GM12878 (cell line): Measurements from ENCODE around the gene TRANK1. TPM values are rescaled to one million over a fixed set of nuclear protein-coding genes. Genes with fewer than 3 reads are reported as not detected.

Experiments used
- ATAC-seq: fragments of 200-7000 bp; cut with Tn5 transposase; 3 replicates; pipeline ENCODE4 v1.9.1; 2020; ENCODE audit warnings: mild to moderate bottlenecking, moderate library complexity
- BruUV-seq: library from RNA; stranded (reverse); fragments of 400-500 nt; replicated peaks from 2 replicates; lab custom pipeline; 2021; lab: Mats Ljungman, UMichigan
- CTCF ChIA-PET: fragments of 300-600 bp; sonication (Branson Sonifier 250); formaldehyde crosslinking; extraction: SDS; loops from one replicate; lab custom pipeline; 2021; ENCODE audit warnings: inconsistent platforms; lab: Yijun Ruan, JAX
- POLR2A ChIA-PET: fragments of 350-600 bp; formaldehyde crosslinking; extraction: SDS; loops from one replicate; lab custom pipeline; 2021; ENCODE audit warnings: inconsistent platforms; lab: Charles Lee
- RAD21 ChIA-PET: fragments of 300-600 bp; sonication (Branson Sonifier 250); formaldehyde crosslinking; loops from one replicate; lab custom pipeline; 2023; ENCODE audit warnings: antibody characterized with exemption; ENCODE audit not compliant: unreplicated experiment; lab: Charles Lee
- SMC1A ChIA-PET: fragments of 300-600 bp; sonication (Branson Sonifier 250); formaldehyde crosslinking; loops from one replicate; lab custom pipeline; 2023; ENCODE audit not compliant: unreplicated experiment, uncharacterized antibody; lab: Charles Lee
- DNase-seq: peaks from one replicate; pipeline ENCODE4 v3.0.0-alpha.2; 2011; ENCODE audit warnings: low read depth, low spot score
- FAIRE-seq: peaks from 3 replicates; lab custom pipeline; 2011; peaks lifted over from hg19 to GRCh38; lab: Jason Lieb, UNC
- H2AFZ ChIP-seq: 2 replicates; pipeline ENCODE4 v1.6.0; 2011; ENCODE audit warnings: low read depth, low read length, control low read depth; ENCODE audit not compliant: control insufficient read depth
- H3K27ac ChIP-seq: 2 replicates; pipeline ENCODE4 v1.5.1; 2011; ENCODE audit warnings: control low read depth; ENCODE audit not compliant: control insufficient read depth, insufficient read depth
- H3K27me3 ChIP-seq, 2 experiments: replicated peaks in 1 of 2; 2 replicates each; pipeline versions ENCODE4 v1.6.0 to v1.6.1; 2011; ENCODE audit warnings: low read length in 1 of 2; ENCODE audit not compliant: control insufficient read depth in 2 of 2, insufficient read depth in 2 of 2
- H3K36me3 ChIP-seq, 2 experiments: 2 replicates each; pipeline ENCODE4 v1.5.1; 2011; ENCODE audit warnings: low read length in 1 of 2; ENCODE audit not compliant: control insufficient read depth in 2 of 2, insufficient read depth in 2 of 2
- H3K4me1 ChIP-seq: 2 replicates; pipeline ENCODE4 v1.6.1; 2011; ENCODE audit warnings: mild to moderate bottlenecking, low read length, moderate library complexity, mixed read lengths; ENCODE audit not compliant: control insufficient read depth, insufficient read depth
- H3K4me2 ChIP-seq: 2 replicates; pipeline ENCODE4 v1.6.0; 2011; ENCODE audit warnings: control low read depth; ENCODE audit not compliant: control insufficient read depth, insufficient read depth
- H3K4me3 ChIP-seq: fragments of 200-600 bp; sonication (generic); 2 replicates; pipeline ENCODE4 v1.5.1; 2016
- H3K79me2 ChIP-seq: 2 replicates; pipeline ENCODE4 v1.6.0; 2011; ENCODE audit warnings: low read length; ENCODE audit not compliant: control insufficient read depth, insufficient read depth
- H3K9ac ChIP-seq: 2 replicates; pipeline ENCODE4 v1.8.0; 2011; ENCODE audit warnings: low read length, control low read depth, mixed read lengths; ENCODE audit not compliant: control insufficient read depth, insufficient read depth
- H3K9me3 ChIP-seq: replicated peaks from 3 replicates; pipeline ENCODE4 v1.5.1; 2011; ENCODE audit warnings: mild to moderate bottlenecking, low read length; ENCODE audit not compliant: control insufficient read depth, insufficient read depth
- H4K20me1 ChIP-seq: 2 replicates; pipeline ENCODE4 v1.6.0; 2011; ENCODE audit not compliant: control insufficient read depth, insufficient read depth
- BHLHE40 ChIP-seq, 2 experiments: fragments of 450-650 bp in 1 of 2; IDR thresholded peaks; 2 replicates each; pipeline ENCODE4 v1.6.1; 2011 to 2017; ENCODE audit warnings: low read depth in 2 of 2, borderline replicate concordance in 1 of 2, improper control_type of control experiment in 1 of 2, low read length in 1 of 2, mild to moderate bottlenecking in 1 of 2
- CREM ChIP-seq: IDR thresholded peaks from 2 replicates; pipeline ENCODE4 v1.6.1; 2014; ENCODE audit warnings: antibody characterized with exemption, low read depth
- ETV6 ChIP-seq, 2 experiments: fragments of 450-650 bp in 1 of 2; IDR thresholded peaks in 1 of 2; conservative IDR thresholded peaks in 1 of 2; 2 replicates each; pipeline ENCODE4 v1.6.1; 2014; ENCODE audit warnings: antibody characterized with exemption in 1 of 2, borderline replicate concordance in 1 of 2, low read depth in 1 of 2, mild to moderate bottlenecking in 1 of 2, moderate library complexity in 1 of 2
- IKZF1 ChIP-seq: fragments of 450-650 bp; conservative IDR thresholded peaks from 2 replicates; pipeline ENCODE4 v1.6.1; 2017; ENCODE audit warnings: antibody characterized with exemption, mild to moderate bottlenecking
- IKZF2 ChIP-seq, 2 experiments: fragments of 450-650 bp; IDR thresholded peaks; 2 replicates each; pipeline ENCODE4 v1.6.1; 2017; ENCODE audit warnings: mild to moderate bottlenecking in 2 of 2, moderate library complexity in 2 of 2
- JUND ChIP-seq: IDR thresholded peaks from 2 replicates; pipeline ENCODE4 v1.6.1; 2012; ENCODE audit warnings: low read depth, mild to moderate bottlenecking, low read length, improper control_type of control experiment, moderate library complexity
- KLF5 ChIP-seq: fragments of 450-650 bp; IDR thresholded peaks from 2 replicates; pipeline ENCODE4 v1.6.1; 2014; ENCODE audit warnings: mild to moderate bottlenecking; ENCODE audit not compliant: partially characterized antibody
- MEF2B ChIP-seq: fragments of 450-650 bp; IDR thresholded peaks from 2 replicates; pipeline ENCODE4 v1.6.1; 2018; ENCODE audit warnings: mild to moderate bottlenecking, moderate library complexity; ENCODE audit not compliant: partially characterized antibody, poor library complexity, severe bottlenecking
- MXI1 ChIP-seq: fragments of 150-350 bp; IDR thresholded peaks from 2 replicates; pipeline ENCODE4 v1.6.1; 2011; ENCODE audit warnings: low read depth, mild to moderate bottlenecking, inconsistent platforms, low read length, improper control_type of control experiment
- MYB ChIP-seq: fragments of 150-350 bp; IDR thresholded peaks from 2 replicates; pipeline ENCODE4 v1.6.1; 2014; ENCODE audit warnings: mild to moderate bottlenecking, low read depth, low read length, borderline replicate concordance
- NKRF ChIP-seq: fragments of 450-650 bp; conservative IDR thresholded peaks from 2 replicates; pipeline ENCODE4 v1.6.1; 2017; ENCODE audit warnings: mild to moderate bottlenecking, moderate library complexity
- POLR2A ChIP-seq: IDR thresholded peaks from 2 replicates; pipeline ENCODE4 v1.6.1; 2011; ENCODE audit warnings: low read depth, mild to moderate bottlenecking, low read length
- POLR2AphosphoS5 ChIP-seq: IDR thresholded peaks from 2 replicates; pipeline ENCODE4 v1.6.1; 2011; ENCODE audit warnings: mild to moderate bottlenecking, low read length, inconsistent platforms
- RAD21 ChIP-seq: IDR thresholded peaks from 2 replicates; pipeline ENCODE4 v1.6.1; 2011; ENCODE audit warnings: mild to moderate bottlenecking, low read depth, low read length, moderate library complexity; ENCODE audit not compliant: insufficient read depth
- RBBP5 ChIP-seq: fragments of 200-600 bp; sonication (generic); conservative IDR thresholded peaks from 2 replicates; pipeline ENCODE4 v1.6.1; 2016
- RELB ChIP-seq: fragments of 450-650 bp; IDR thresholded peaks from 2 replicates; pipeline ENCODE4 v1.6.1; 2017; ENCODE audit warnings: low read depth, mild to moderate bottlenecking, moderate library complexity
- SIX5 ChIP-seq: IDR thresholded peaks from 2 replicates; pipeline ENCODE4 v1.6.1; 2011; ENCODE audit warnings: mild to moderate bottlenecking, low read depth, low read length, moderate library complexity; ENCODE audit not compliant: severe bottlenecking
- SMAD5 ChIP-seq: IDR thresholded peaks from 2 replicates; pipeline ENCODE4 v1.6.1; 2016; ENCODE audit warnings: antibody characterized with exemption, low read depth
- SPI1 ChIP-seq: IDR thresholded peaks from 2 replicates; pipeline ENCODE4 v1.6.1; 2011; ENCODE audit warnings: low read depth, mild to moderate bottlenecking, low read length, moderate library complexity, borderline replicate concordance; ENCODE audit not compliant: insufficient read depth
- WGBS: methylation state at CpG from one replicate; pipeline ENCODE4 v1.1.6; 2016; ENCODE audit warnings: low lambda C conversion rate; ENCODE audit not compliant: insufficient replicate concordance, insufficient coverage; ENCODE audit errors: missing lambda C conversion rate; 5-methylcytosine and 5-hydroxymethylcytosine counted together
- in situ Hi-C: fragments of 300-500 bp; cut with MboI; formaldehyde crosslinking; loops from 9 replicates; pipeline ENCODE4 v1.14.3; 2018; ENCODE audit warnings: mixed read lengths
- intact Hi-C: fragments of 100-400 bp; cut with micrococcal nuclease; formaldehyde crosslinking; loops from one replicate; pipeline ENCODE4 v1.14.2; 2022; ENCODE audit not compliant: unreplicated experiment
- polyA plus RNA-seq, 11 experiments: library from polyadenylated mRNA; depleted of rRNA in 4 of 11; unstranded in 6 of 11; stranded (reverse) in 5 of 11; fragments of >200 nt; fragmentation: Nextera tagmentation in 4 of 11; fragmentation: Illumina TruSeq in 1 of 11; extraction: Ambion mirVana in 4 of 11; extraction: Trizol in 1 of 11; gene quantifications; 1 replicate in 1 of 11; 2 replicates in 10 of 11; pipeline versions ENCODE4 v1.2.1 to v1.2.3, GENCODE V29; 2011 to 2016; ENCODE audit warnings: inconsistent platforms in 2 of 11, missing spikeins in 2 of 11, low read depth in 1 of 11
- total RNA-seq, 4 experiments: library from RNA; depleted of rRNA in 3 of 4; stranded (reverse); fragments of >200 nt in 3 of 4; fragmentation: Illumina TruSeq in 1 of 4; extraction: Trizol in 1 of 4; gene quantifications; 2 replicates each; pipeline versions ENCODE4 v1.2.1 to v1.2.3, GENCODE V29; 2013 to 2021

Gene TRANK1
- total and polyA plus RNA-seq, 10 of the 15 experiments (the other 5 are each of a cell fraction or from before 2014, with no cell fraction given) = 0.46 to 8.8 (median 1.1) TPM

- Histone ChIP-seq H3K79me2 (no peaks in the 10 kb centered on the region; the same call in 1 of the 2 replicates), H3K4me2 (peak overlapping the region; percentile 75), H3K9ac (peak overlapping the region; percentile 43), H3K27ac (peak overlapping the region; percentile 36), H4K20me1 (no peaks in the 10 kb centered on the region), H3K27me3 (peaks cover 0 to 1% of the 10 kb centered on the region in 2 experiments; a peak in 1 of 4 replicates), H3K9me3 (no peaks in the 10 kb centered on the region; the same call in 2 of the 3 replicates), H3K4me1 (peaks cover 17% of the 10 kb centered on the region), H3K4me3 (peak overlapping the region; percentile 82), H3K36me3 (no peaks in the 10 kb centered on the region), H2AFZ (peak overlapping the region; percentile 86)
- DNase-seq (peak; percentile 24), ATAC-seq (peak; percentile 56), FAIRE-seq (peak; percentile 44)
- ChIA-PET SMC1A (interaction anchor here (1.0 to 7.2 kb wide), 8 partner anchors 10 to 306 kb away, joined by 3 to 76 read pairs (median 8); no protein-coding TSS in a partner anchor), CTCF (interaction anchor here (0.6 to 5.8 kb wide), 8 partner anchors 15 to 131 kb away, joined by 3 to 116 read pairs (median 4); partner anchors contain the start of genes EPM2AIP1 and MLH1), POLR2A (interaction anchor here (0.6 to 1.3 kb wide), 6 partner anchors 10 to 49 kb away, joined by 3 to 9 read pairs (median 4); no protein-coding TSS in a partner anchor), RAD21 (interaction anchor here (0.9 to 6.6 kb wide), 4 partner anchors 10 to 50 kb away, joined by 3 to 83 read pairs (median 6); no protein-coding TSS in a partner anchor)
- BruUV-seq = TSS peak; percentile 77
- intact Hi-C loops (loop anchor here (1.0 kb wide), 2 partner anchors 32 to 50 kb away; no protein-coding TSS in a partner anchor), in situ Hi-C loops (no loop called here)
- WGBS = 1% methylated on average over 15 of the region's 15 CpGs
- no peak for TF ChIP-seq SMAD5
- peak in 1 of 2 experiments; percentile 69; a peak in 1 of 4 replicates for TF ChIP-seq ETV6 (conservative IDR thresholded peaks at IDR 0.05 in 1 of 2, IDR thresholded peaks at IDR 0.05 in 1 of 2; ENCODE audit: borderline replicate concordance in 1 of 2, low read depth in 1 of 2)
- TF ChIP-seq CREM = no peak
- TF ChIP-seq MXI1 = 0 out of 2 replicates have a peak, but pooled peaks have one; percentile 31
- 0 out of 2 replicates have a peak, but pooled peaks have one; percentile 30 for TF ChIP-seq POLR2AphosphoS5
- TF ChIP-seq IKZF2 (IDR thresholded peaks at IDR 0.05) = peak in 1 of 2 experiments; percentile 46; a peak in 1 of 4 replicates
- TF ChIP-seq SIX5 = no peak
- peak; percentile 67 for TF ChIP-seq POLR2A
- no peak for TF ChIP-seq RBBP5
- TF ChIP-seq RAD21 = no peak
- TF ChIP-seq BHLHE40 (IDR thresholded peaks at IDR 0.05; ENCODE audit: borderline replicate concordance in 1 of 2, low read depth in 2 of 2, low read length in 1 of 2) = peak; percentile 21 to 52; a peak in 1 of 4 replicates
- peak; percentile 19; the same call in 1 of the 2 replicates for TF ChIP-seq SPI1
- peak; percentile 16 for TF ChIP-seq MEF2B
- TF ChIP-seq RELB = 0 out of 2 replicates have a peak, but pooled peaks have one; percentile 21
- no peak for TF ChIP-seq KLF5
- no peak for TF ChIP-seq JUND
- peak; percentile 52; the same call in 1 of the 2 replicates for TF ChIP-seq NKRF
- no peak for TF ChIP-seq MYB
- TF ChIP-seq IKZF1 = peak; percentile 26; the same call in 1 of the 2 replicates
Measured at GRCh38 chr3:36907911-36908646, 36.8 kb downstream of the TRANK1 start.
